Stimulated activated CD8-positive, alpha-beta memory T cell treated with anti-CD3 and anti-CD28 coated beads, Interleukin-7, amount 100 ng/mL, for 48 hours (primary cell): ENCODE measurements around the gene SH3GL3.

ENCODE experiments used
- DNase-seq, 2 donors: peaks; one replicate each; pipeline ENCODE4 v3.0.0-alpha.2; 2020; ENCODE audit warnings: low read depth in 1 of 2; ENCODE audit errors: extremely low read depth in 1 of 2

SH3GL3 gene, protein sequence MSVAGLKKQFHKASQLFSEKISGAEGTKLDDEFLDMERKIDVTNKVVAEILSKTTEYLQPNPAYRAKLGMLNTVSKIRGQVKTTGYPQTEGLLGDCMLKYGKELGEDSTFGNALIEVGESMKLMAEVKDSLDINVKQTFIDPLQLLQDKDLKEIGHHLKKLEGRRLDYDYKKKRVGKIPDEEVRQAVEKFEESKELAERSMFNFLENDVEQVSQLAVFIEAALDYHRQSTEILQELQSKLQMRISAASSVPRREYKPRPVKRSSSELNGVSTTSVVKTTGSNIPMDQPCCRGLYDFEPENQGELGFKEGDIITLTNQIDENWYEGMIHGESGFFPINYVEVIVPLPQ

GRCh38 chr15:83446904-83447709 is at the start of gene SH3GL3:
SH3GL3 (plus strand) TSS chr15:83447341; CDS start chr15:83447534, 193 bp downstream.
- DNase-seq: peak in 1 of 2 donors; percentile 54

DNA sequence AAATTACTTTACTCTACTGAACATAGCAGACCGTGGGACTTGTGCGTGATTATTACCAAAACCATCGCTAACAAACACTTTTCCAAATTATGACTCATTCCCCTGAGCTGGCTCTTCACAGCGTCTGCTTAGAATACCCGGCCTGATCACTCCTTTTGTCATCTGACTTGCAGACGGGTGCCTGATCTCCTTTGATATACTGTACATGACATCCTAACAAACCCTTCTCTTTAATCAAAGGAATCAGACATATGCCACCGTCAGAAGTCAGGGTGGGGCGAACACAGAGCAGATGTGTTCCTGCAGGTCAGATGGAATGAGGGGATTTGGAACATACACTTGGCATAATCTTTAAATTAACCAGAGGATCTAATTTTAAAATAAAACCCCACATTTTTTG is 48.5 kb upstream of the SH3GL3 start:
- no peak for DNase-seq

GRCh38 chr15:83404121-83404520 is 43.0 kb upstream of the SH3GL3 start:
- DNase-seq: no peak

DNA sequence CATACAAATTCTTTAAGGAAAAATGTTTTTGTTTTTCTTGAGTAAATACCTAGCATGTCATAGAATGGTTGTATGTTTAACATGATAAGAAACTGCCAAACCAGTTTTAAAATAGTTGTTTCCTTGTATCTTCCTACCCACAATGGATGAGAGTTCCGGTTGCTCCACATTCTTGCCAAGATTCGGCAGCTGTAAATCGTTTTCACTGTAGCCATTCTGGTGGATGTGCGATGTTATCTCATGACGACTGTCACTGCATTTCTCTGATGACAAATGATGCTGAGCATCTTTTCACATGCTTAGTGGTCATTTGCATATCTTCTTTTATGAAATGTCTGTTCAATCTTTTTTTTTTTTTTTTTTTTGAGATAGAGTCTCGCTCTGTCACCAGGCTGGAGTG is 36.6 kb upstream of the SH3GL3 start:
- no peak for DNase-seq

GRCh38 chr15:83413054-83413719 is 34.0 kb upstream of the SH3GL3 start:
- no peak for DNase-seq

DNA sequence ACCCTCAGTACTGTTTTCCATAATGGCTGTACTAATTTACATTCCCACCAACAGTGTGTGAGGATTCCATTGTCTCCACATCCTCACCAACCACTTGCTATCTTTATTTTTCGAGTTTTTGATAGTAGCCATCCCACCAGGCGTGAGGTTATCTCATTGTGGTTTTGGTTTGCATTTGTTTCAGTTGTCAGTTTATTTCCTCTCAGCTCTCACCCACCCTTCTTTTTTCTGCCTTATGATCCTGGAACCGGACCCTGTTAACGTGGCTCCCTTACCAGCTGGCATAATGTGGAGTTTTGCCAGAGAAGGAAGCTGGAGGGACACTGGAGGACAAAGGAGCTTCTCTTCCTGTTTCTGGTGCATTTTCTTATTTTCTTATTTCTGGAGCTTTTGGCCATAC is 25.1 kb upstream of the SH3GL3 start:
- DNase-seq: no peak

- no peak for DNase-seq
Observed at GRCh38 chr15:83422541-83422940, 24.6 kb upstream of the SH3GL3 start.

DNA sequence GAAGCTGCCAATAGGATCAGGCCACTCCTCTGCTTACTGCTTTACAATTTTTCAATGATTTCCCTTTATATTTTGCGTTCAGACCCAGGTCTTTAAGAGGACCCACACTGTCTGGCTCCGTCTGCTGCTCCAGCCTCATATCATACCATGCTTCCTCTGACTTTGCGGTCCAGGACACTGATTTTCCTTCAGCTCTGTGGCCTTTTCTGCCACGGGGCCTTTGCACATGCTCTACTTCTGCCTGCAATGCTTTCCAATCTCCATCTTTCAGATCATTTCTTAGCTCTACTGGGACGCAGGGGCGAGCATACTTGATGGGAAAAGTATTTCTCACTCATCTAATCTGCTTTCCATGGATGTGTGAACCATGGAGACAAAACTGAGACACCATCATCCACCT is 23.0 kb upstream of the SH3GL3 start:
- DNase-seq: no peak

DNA sequence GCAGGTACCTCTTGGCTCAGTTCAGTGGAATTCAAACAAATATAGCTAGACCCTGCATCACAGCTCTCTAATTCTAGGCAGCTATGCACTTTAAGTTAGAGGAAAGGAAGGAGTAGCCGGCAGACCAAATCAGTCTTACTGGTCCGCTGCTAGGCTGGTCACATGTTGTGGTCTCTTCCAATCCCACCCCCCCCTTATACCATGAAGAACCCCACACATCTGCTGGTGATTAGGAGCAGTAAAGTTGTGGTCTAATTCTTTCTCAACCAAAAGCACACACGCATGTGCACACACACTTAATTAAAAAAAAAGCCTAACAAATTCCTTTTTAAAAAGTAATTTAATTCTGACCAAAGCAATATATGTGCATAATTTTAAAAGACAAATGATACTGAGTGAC is 16.7 kb upstream of the SH3GL3 start:
- no peak for DNase-seq

- DNase-seq: no peak
Observed at GRCh38 chr15:83431521-83431920, 15.6 kb upstream of the SH3GL3 start.

- no peak for DNase-seq
Observed at GRCh38 chr15:83435202-83435601, 11.9 kb upstream of the SH3GL3 start.

GRCh38 chr15:83435782-83436181 is 11.4 kb upstream of the SH3GL3 start:
- no peak for DNase-seq

GRCh38 chr15:83436513-83437158 is 10.5 kb upstream of the SH3GL3 start:
- no peak for DNase-seq

DNA sequence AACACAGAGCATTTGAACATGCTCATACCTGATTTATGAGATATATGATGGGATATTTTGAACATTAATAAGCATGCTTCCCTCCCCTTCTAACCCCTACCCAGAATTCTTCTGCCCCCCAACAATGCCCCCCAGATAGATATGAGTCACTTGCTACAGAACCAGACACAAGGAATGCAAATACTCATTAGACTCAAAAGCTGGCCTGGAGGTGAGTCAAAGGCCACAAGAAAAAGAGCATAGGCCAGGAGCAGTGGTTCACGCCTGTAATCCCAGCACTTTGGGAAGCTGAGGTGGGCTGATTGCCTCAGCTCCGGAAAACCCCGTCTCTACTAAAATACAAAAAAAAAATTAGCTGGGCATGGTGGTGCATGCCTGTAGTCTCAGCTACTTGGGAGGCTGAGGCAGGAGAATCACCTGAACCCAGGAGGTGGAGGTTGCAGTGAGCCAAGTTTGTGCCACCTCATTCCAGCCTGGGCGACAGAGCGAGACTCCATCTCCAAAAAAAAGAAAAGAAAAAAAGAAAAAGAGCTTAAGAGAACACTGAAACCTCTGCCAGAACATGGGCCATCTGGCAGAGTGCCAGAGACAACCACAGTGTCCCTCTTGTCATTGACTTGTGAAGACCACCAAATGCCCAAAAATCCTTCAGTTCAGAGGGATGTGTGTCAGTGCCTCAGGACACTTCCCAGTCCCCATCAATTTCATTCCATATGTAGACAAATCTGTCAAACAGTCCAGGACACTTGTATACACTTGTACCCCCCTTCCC is 3.9 kb upstream of the SH3GL3 start:
- no peak for DNase-seq

DNA sequence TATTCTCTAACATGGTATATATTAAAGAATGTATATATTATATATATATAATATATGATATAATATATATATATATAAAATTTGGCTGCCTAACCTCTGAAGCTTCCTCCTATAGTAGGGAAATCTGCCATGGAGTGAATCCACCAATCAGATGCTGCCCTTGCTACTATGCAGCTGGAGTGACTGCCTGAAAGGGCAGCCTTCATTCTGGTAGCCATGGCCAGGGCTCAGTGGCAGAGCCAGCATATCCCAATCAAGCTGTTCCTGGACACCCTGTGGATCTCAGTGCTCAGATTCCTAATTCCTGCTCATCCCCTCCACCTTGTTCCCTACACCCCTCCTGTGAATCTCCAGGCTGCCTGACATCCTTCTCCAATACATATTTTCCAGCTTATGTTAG is 2.2 kb upstream of the SH3GL3 start:
- no peak for DNase-seq

DNA sequence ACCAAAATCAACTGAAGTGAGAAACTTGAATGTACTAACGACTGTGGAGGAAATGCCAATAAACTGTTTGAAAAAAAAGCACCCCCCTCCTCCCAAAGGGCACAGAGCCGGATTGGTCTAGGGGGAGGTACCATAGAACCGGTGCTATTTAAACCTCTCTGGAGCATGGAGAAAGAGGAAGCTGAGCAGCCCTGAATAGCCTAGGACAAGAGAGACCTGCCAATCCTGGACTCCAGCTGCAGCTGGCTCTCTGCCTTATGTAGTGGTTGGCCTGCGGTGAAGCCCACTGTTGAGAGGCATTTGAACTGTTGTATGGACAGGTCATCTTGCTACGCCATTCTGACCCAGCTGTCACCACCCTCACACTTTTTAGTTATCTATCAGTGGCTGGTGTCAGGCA is 1.5 kb upstream of the SH3GL3 start:
- DNase-seq: no peak

GRCh38 chr15:83446417-83446816 is 724 bp upstream of the SH3GL3 start:
- DNase-seq: no peak

DNA sequence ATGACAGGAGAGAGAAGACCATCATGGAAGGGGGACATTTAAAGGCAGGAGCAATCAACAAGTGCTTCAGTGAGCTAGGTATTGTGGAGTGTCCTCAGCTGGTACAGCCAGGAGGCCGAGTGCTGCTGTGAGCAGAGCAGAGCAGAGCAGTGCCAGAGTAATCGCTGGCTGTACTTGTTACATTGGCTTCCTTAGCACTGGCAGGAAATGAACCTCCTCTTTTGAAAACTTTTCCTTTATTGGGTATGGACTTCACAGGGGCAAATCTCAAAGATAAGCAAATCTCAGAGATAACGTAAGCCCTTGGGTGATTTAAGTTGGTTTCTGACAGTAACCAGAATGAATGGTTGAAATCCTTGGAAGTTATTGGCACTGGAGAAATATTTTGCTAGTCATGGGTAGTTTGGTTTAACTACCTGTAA is 2.1 kb downstream of the SH3GL3 start:
- DNase-seq: no peak

DNA sequence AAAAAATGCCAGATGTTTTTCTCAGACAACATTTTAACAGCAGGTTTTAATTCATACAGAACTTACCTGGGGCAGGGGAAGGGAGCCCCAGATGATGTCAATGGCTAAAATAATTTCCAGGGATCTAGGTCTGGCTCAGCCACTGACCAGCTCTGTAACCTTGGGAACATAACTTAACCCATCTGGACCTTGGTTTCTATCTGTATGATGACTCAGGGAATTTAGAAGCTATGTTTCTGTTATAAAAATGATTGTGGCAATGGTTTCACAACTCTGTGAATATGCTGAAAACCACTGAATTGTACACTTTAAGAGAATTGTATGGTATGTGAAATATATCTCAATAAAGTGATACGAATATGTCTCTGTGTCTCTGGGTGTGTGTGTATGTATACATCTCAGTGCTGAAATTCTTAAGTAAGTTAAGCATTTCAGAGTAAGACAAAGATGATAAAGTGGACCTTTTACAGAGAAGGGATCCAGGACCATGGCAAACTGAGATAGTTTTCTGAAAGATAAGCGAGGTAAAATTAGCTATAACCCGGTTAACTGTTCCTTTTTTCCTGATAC is 2.9 kb downstream of the SH3GL3 start:
- DNase-seq: no peak

DNA sequence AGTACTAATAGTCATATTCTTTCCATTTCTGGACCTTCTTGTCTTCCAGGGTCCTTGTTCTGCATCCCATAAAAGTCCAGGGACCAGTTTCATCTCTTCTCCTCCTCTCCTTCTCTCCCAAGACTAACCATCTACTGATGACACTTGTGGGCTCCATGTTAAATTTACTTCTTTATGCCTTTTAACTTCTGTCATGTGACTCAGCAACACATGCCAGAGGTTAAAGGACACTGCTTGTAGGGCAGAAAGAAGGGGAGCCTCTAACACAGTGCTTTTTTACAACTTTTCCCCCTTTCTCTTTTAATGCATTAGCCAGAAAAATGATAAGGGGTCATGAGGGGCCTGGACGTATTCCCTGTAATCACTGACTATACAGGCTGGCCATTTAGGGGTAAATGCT is 10.0 kb downstream of the SH3GL3 start:
- DNase-seq: no peak
